Panc1 (cell line): ENCODE results near the gene ZNF512B.

Source experiments
- POLR2AphosphoS5 ChIP-seq: IDR thresholded peaks from 2 replicates; pipeline ENCODE4 v1.6.1; 2012; ENCODE audit warnings: mild to moderate bottlenecking, low read depth, low read length, moderate library complexity
- REST ChIP-seq, 2 experiments: IDR thresholded peaks; 2 replicates each; pipeline ENCODE4 v1.6.1; 2011 to 2012; ENCODE audit warnings: low read depth in 2 of 2, control low read depth in 1 of 2, low read length in 1 of 2, mild to moderate bottlenecking in 1 of 2, moderate library complexity in 1 of 2; ENCODE audit not compliant: insufficient read depth in 1 of 2
- TF ChIP-seq, protein P1 (sequence below): fragments of 450-650 bp; IDR thresholded peaks from 2 replicates; pipeline ENCODE4 v1.5.1; 2017; ENCODE audit warnings: mild to moderate bottlenecking

DNA sequence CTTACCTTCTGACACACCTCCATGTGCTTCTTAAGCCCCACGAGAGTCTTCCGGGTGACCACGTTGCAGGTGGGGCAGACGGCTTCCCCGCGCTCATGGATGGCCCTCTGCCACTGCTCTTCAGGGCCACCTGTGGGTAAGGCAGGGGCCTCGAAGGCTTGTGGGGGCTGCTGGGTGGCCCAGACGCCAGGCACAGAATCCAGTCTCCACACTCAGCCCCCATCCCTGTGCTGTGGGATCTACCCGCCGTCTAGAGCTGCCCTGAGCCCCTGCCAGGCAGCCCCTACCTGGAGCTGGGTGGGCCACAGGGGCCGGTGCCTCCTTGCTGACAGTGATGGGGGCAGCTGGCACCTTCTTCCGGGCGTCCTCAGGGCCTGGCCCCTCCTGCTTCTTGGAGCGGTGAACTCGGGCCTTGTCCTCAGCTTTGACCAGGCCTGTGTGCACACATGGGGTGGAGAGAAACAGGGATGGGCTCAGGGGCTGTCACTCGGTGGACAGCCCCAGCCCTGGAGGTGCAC lies 5.9 kb downstream of the ZNF512B start:
- TF ChIP-seq POLR2AphosphoS5 = no peak
- TF ChIP-seq, protein P1, sequence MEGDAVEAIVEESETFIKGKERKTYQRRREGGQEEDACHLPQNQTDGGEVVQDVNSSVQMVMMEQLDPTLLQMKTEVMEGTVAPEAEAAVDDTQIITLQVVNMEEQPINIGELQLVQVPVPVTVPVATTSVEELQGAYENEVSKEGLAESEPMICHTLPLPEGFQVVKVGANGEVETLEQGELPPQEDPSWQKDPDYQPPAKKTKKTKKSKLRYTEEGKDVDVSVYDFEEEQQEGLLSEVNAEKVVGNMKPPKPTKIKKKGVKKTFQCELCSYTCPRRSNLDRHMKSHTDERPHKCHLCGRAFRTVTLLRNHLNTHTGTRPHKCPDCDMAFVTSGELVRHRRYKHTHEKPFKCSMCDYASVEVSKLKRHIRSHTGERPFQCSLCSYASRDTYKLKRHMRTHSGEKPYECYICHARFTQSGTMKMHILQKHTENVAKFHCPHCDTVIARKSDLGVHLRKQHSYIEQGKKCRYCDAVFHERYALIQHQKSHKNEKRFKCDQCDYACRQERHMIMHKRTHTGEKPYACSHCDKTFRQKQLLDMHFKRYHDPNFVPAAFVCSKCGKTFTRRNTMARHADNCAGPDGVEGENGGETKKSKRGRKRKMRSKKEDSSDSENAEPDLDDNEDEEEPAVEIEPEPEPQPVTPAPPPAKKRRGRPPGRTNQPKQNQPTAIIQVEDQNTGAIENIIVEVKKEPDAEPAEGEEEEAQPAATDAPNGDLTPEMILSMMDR = no peak
- no peak for TF ChIP-seq REST (IDR thresholded peaks at IDR 0.05; ENCODE audit: insufficient read depth in 1 of 2, low read depth in 2 of 2, low read length in 1 of 2)
